GM19468 (cell line): ENCODE measurements around the gene DMTF1.
"Not testable (repeated sequence)": the region's sequence is repeated elsewhere in the genome, so short reads cannot be mapped to it uniquely, and the experiment has no call there.

Experiments used
- ATAC-seq: cut with Tn5 transposase; IDR thresholded peaks from one replicate; pipeline ENCODE4 v1.9.1; 2021; ENCODE audit warnings: mild to moderate bottlenecking, moderate library complexity, moderate number of reproducible peaks; ENCODE audit not compliant: unreplicated experiment; ENCODE audit errors: extremely low read depth

Gene DMTF1

GRCh38 chr7:87152112-87152896 is at the start of gene DMTF1:
TSS of gene DMTF1 (plus strand) at chr7:87152453. CDS start at chr7:87164942, 12,489 bp downstream.
- ATAC-seq: peak; percentile 90

- ATAC-seq: no peak
Measured at GRCh38 chr7:87105401-87105800, 46.9 kb upstream of the DMTF1 start.

GRCh38 chr7:87106974-87107612 is 45.2 kb upstream of the DMTF1 start:
- ATAC-seq: no peak

- ATAC-seq: no peak
Measured at GRCh38 chr7:87107949-87108776, 44.1 kb upstream of the DMTF1 start.

GRCh38 chr7:87110778-87111177 is 41.5 kb upstream of the DMTF1 start:
- no peak for ATAC-seq

- ATAC-seq: no peak
Measured at GRCh38 chr7:87111877-87112276, 40.4 kb upstream of the DMTF1 start.

- no peak for ATAC-seq
Measured at GRCh38 chr7:87113077-87113476, 39.2 kb upstream of the DMTF1 start.

GRCh38 chr7:87113904-87114303 is 38.3 kb upstream of the DMTF1 start:
- ATAC-seq: not testable (repeated sequence)

- not testable (repeated sequence) for ATAC-seq
Measured at GRCh38 chr7:87115772-87116171, 36.5 kb upstream of the DMTF1 start.

- ATAC-seq: no peak
Measured at GRCh38 chr7:87116315-87116714, 35.9 kb upstream of the DMTF1 start.

- no peak for ATAC-seq
Measured at GRCh38 chr7:87119581-87119980, 32.7 kb upstream of the DMTF1 start.

GRCh38 chr7:87123105-87123504 is 29.1 kb upstream of the DMTF1 start:
- ATAC-seq: no peak

- no peak for ATAC-seq
Measured at GRCh38 chr7:87127019-87127418, 25.2 kb upstream of the DMTF1 start.

- no peak for ATAC-seq
Measured at GRCh38 chr7:87128861-87129267, 23.4 kb upstream of the DMTF1 start.

GRCh38 chr7:87129332-87129731 is 22.9 kb upstream of the DMTF1 start:
- ATAC-seq: no peak

- peak; percentile 99 for ATAC-seq
Measured at GRCh38 chr7:87129848-87130247, 22.4 kb upstream of the DMTF1 start.

- no peak for ATAC-seq
Measured at GRCh38 chr7:87131771-87132170, 20.5 kb upstream of the DMTF1 start.

- no peak for ATAC-seq
Measured at GRCh38 chr7:87137271-87137670, 15.0 kb upstream of the DMTF1 start.

- ATAC-seq: no peak
Measured at GRCh38 chr7:87139514-87139913, 12.7 kb upstream of the DMTF1 start.

- no peak for ATAC-seq
Measured at GRCh38 chr7:87140271-87140748, 11.9 kb upstream of the DMTF1 start.
